LoVo (cell line): ENCODE data around the gene TTLL10.

ENCODE experiments used
- DNase-seq: peaks from one replicate; pipeline ENCODE4 v3.0.0-alpha.2; 2016; ENCODE audit warnings: low spot score

Gene TTLL10

DNA sequence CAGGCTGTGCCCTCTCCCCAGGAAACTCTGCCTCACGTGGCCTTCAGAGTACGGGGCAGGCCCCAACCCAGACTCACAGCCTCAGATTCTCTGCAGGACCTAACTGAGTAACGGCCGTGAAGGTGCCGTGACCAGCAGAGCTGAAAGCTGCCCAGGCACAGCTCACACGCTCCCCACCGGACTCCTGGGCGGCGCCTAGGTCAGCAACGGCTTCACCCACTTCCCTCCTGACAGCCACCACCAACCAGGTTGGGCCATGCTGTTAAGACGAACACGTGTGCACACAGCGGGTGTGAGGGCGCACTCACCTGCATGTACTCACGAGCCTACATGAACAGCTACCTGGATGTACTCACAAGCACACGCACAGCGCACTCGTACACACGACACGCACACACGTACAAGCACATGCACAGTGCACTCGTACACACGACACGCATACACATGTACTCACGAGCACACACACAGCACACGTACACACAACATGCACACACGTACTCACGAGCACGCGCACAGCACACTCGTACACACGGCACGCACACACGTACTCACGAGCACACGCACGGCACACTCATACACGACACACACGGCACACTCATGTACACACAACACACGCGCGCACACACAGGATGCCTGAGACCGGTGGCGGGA, 49.0 kb downstream of the TTLL10 start:
- DNase-seq = no peak

DNA sequence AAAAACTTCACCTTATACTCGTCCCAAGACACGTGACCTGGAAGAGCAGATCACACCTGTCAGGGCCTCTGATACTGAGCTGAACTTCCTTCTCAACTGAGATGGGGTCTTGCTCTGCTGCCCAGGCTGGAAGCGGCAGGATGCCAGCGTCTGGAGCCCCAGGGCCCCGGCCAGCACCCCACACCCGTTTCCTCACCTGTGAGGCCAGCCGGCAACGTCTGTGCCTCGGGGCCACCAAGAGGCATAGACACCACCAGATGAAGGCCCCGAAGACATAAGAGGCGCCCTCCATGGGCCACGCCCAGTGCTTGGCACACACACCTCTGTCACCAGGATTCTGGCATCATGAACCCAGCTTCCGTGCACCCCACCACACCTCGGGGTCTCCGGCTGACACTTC, 49.6 kb downstream of the TTLL10 start:
- DNase-seq = no peak

DNA sequence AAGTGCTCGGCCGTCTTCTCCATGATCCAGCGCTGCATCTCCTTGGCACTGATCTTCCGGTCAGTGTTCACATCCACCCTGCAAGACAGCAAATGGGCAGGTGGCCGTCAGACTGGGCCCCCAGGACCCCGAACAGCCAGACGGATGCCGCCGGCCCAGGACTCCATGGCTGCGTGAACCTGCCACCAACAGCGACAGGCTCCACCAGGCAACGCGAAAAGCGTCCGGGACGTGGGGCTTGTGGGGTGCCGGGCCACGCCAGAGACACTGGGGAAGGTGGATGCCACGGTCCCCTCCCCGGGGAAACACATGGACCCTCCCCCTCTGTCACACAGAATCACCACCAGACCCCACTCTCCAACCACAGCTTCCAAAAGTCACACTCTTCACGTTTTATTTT, 50.2 kb downstream of the TTLL10 start:
- DNase-seq = no peak

GRCh38 chr1:1225238-1225845, 51.7 kb downstream of the TTLL10 start:
- no peak for DNase-seq

DNA sequence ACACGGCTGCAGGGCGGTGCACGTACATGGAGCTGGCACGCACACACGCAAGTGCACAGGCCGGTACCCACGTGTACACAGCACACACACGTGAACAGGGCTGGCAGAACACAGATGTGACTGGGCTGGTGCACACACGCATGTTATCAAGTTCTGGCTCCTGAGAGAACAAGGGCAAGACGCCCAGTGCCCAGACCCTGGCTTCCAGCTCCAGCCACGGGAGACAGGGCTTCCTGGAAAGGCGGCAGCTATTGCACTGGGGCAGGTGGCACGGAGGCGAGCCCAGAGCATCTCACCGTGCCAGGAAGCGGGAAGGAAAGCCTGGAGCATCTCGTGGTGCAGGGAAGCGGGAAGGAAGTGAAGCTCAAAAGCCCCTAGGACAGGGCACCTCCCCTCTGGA, 52.2 kb downstream of the TTLL10 start:
- no peak for DNase-seq

GRCh38 chr1:1226566-1227362, 53.1 kb downstream of the TTLL10 start:
- no peak for DNase-seq

DNA sequence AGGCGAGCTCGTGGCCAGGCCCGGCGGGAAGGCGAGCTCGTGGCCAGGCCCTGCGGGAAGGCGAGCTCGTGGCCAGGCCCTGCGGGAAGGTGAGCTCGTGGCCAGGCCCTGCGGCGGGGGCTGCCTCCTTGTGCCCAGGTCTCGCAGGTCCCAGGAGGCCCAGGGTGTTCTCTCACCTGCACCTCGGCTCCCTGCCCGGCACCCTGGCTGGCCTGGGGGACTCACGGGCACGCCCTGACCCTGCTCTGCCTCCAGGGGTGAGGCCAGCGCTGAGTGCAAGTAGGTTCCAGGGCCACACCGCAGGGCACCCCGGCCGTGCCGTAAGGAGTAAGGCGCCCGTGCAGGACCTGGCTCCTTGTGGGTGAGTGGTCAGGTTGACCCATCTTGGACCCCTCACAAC, 53.7 kb downstream of the TTLL10 start:
- DNase-seq = no peak

DNA sequence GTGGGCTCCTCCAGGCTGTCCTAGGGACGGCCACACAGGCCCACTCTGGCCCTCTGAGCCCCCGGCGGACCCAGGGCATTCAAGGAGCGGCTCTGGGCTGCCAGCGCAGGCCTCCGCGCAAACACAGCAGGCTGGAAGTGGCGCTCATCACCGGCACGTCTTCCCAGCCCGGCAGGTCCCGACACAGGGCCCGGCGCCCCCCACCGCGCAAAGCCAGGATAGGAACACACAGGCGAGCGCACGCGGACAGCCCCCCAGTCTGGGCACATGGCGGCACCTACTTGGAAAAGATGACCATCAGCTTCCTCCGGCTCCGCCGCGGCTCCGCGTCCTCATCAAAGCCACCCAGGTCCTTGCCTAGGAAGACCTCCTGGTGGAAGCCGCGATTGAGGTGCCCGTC, 54.5 kb downstream of the TTLL10 start:
- no peak for DNase-seq

DNA sequence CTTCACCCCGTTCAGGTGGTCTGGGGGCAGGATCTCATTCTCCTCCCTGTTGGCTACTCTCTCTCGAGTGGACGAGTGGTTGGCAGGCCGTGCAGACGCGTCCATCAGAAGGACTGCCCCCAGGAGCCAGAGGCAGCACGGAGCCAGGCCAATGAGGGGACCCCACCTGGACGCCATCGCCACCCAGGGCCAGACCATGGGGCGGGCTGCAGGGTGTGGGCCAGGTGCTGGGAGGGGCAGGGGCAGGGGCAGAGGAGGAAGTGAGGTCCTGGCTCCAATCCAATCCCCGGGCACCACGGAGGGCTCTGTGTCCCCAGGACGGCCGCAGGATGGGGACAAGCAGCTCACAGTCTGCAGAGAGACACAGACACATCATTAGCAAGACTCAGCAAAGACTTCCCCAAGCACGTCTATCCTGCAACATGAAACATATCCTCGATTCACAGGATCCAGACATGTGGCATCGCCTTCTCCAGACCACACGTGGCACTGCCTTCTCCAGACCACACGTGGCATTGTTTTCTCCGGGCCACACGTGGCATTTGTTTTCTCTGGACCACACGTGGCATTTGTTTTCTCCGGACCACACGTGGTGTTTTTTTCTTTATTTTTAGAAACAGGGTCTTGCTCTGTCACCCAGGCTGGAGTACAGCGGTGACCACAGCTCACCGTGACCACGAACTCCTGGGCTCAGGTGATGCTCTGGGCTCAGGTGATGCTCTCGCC, 55.1 kb downstream of the TTLL10 start:
- no peak for DNase-seq

DNA sequence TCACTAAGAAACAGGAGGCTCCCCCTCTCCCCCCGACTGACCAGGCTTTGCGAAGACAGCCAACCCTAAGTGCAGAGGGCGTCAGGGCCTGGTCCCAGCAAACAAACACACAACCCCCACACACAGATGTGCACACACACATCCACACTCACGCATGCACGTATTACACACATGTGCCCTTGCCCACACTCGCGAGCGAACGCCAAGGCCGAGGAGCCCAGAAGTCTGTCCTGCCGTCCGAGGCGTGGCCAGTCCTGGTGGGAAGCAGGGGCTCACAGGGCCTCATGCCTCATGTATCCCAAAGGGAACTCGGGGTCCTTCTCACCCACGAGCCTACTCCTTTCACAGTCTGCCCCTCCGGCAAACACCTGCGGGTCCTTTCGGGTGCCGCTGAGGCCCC, 56.1 kb downstream of the TTLL10 start:
- DNase-seq = no peak

- peak; percentile 63 for DNase-seq
Observed at GRCh38 chr1:1230656-1231399, 57.1 kb downstream of the TTLL10 start.

DNA sequence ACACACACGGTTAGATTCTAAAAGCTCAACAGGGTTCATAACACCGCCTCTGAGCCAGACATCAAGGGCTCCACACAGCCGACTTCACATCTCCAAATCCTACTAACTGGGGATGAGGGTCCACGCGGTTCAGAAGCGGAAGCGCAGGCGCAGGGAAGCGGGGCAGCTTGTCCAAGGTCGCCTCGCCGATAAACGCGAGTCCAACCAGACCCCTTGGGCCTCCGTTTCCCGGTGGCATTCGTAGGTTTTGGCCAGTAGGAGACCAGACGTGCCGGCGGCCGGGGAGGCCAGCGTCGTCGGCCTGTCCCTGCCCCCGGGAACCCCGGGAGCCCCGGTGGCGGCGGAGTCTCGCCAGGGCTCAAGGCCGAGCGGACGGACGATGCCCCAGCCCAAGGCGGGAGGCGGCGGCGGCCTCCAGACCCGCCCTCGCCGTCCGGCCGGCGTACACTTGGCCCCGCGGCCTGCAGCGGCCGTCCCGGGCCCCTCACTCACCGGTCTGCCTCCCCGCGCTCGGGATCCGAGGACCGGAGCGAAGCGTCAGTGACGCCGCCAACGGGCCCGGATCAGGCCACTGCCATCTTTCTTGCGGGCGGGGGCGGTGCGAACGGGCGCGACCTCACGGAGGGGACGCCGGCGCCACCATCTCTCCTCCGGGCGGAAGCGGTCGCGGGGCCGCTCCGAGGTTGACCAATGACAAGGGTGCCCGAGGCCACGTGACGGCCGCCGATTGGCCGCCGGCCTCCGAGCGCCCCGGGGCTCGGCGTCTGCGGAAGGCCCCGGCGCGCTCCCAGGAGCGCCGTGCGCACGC, 57.9 kb downstream of the TTLL10 start, which contains the start of gene SDF4:
TSS of gene SDF4 (minus strand) at position 602 of the 808 bp plus-strand sequence. CDS start 3,229 bp downstream, outside the sequence.
- peak; percentile 97 for DNase-seq

DNA sequence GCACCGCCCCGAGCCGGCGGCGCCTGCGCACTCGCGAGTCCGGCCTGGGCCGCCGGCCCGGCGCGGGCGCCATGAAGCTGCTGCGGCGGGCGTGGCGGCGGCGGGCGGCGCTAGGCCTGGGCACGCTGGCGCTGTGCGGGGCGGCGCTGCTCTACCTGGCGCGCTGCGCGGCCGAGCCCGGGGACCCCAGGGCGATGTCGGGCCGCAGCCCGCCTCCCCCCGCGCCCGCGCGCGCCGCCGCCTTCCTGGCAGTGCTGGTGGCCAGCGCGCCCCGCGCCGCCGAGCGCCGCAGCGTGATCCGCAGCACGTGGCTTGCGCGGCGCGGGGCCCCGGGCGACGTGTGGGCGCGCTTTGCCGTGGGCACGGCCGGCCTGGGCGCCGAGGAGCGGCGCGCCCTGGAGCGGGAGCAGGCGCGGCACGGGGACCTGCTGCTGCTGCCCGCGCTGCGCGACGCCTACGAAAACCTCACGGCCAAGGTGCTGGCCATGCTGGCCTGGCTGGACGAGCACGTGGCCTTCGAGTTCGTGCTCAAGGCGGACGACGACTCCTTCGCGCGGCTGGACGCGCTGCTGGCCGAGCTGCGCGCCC, 58.6 kb downstream of the TTLL10 start, which contains the start of gene B3GALT6:
TSS of gene B3GALT6 (plus strand) at position 30 of the 588 bp plus-strand sequence. CDS start at position 72, 42 bp downstream.
- no peak for DNase-seq

- no peak for DNase-seq
Observed at GRCh38 chr1:1232796-1233566, 59.3 kb downstream of the TTLL10 start.

DNA sequence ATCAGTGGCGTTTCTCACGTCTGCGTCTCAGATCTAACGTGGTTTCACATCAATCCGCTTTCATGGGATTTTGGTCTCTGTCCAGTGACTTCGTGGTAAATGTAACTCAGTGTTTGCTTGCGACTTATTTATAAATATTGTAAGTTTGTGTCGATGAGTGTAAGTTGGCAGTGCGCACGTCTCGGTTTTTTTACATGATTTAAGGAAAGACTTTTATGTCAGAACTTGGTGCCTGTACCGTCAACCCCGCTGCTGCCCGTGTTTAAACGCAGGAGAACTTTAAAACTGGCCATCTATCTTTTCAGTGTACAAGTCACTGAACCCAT, 59.9 kb downstream of the TTLL10 start:
- DNase-seq = no peak

DNA sequence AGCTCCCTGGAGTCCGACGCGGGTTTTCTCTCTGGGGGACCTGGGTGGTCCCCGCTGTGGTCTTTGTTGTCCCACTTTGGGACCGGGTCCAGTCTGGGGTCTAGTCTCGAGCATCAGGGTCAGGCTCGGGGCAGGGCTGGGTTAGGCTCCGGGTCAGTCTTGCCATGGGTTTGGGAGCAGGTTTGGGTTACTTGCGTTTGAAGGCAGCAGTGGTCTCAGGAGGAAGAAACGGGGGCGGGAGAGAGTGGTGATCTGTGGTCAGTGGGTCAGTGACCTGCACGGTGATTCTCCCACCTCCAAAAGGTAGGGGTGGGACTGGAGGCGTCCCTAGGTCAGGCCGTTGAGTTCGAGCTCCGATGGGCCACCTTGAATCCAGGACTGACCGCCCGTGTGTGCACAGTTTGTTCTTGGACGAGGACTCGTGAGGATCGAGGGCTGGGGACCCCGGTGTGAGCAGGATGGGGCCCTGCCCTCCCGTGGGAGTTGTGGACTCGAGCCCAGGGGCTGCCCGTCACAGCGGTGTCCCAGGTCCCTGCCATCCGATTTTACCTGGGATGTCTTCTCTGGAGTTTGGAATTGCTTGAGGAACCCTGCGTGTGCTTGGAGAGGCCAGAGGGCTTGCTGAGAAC, 60.6 kb downstream of the TTLL10 start:
- no peak for DNase-seq

- no peak for DNase-seq
Observed at GRCh38 chr1:1235016-1235744, 61.5 kb downstream of the TTLL10 start.

- DNase-seq = no peak
Observed at GRCh38 chr1:1236176-1236763, 62.6 kb downstream of the TTLL10 start.
